Natural killer cell treated with Interleukin-12 subunit alpha and Interleukin-12 subunit beta and Interleukin-15 and Interleukin-18, amount 100 ng/mL, for 72 hours (primary cell): ENCODE data around the gene COL27A1. TPM values are rescaled to one million over a fixed set of nuclear protein-coding genes. Genes with fewer than 3 reads are reported as not detected.
"Not testable (repeated sequence)": the region's sequence is repeated elsewhere in the genome, so short reads cannot be mapped to it uniquely, and the experiment has no call there.

Source experiments
- ATAC-seq, 2 donors: fragments of 150-1000 bp; cut with Tn5 transposase in 1 of 2; sonication (Bioruptor Pico), chemical (Tn5 transposase) in 1 of 2; 2 replicates each; pipeline ENCODE4 v1.10.0; 2021
- DNase-seq: peaks from one replicate; pipeline ENCODE4 v3.0.0; 2022; ENCODE audit warnings: low spot score
- H3K27ac Mint-ChIP-seq, 2 donors: 1 replicate in 1 of 2; 2 replicates in 1 of 2; pipeline ENCODE4 v1.8.0; 2022; ENCODE audit warnings: mixed read lengths in 2 of 2, mild to moderate bottlenecking in 1 of 2, moderate library complexity in 1 of 2
- H3K27me3 Mint-ChIP-seq, 2 donors: 1 replicate in 1 of 2; 2 replicates in 1 of 2; pipeline ENCODE4 v1.8.0; 2022; ENCODE audit warnings: mixed read lengths in 2 of 2
- H3K36me3 Mint-ChIP-seq: one replicate; pipeline ENCODE4 v1.8.0; 2022; ENCODE audit warnings: mixed read lengths
- H3K4me1 Mint-ChIP-seq, 2 donors: 1 replicate in 1 of 2; 2 replicates in 1 of 2; pipeline ENCODE4 v1.8.0; 2022; ENCODE audit warnings: low read depth in 2 of 2, mixed read lengths in 2 of 2, mild to moderate bottlenecking in 1 of 2
- H3K4me3 Mint-ChIP-seq: one replicate; pipeline ENCODE4 v1.8.0; 2022; ENCODE audit warnings: mixed read lengths
- H3K9me3 Mint-ChIP-seq: 2 replicates; pipeline ENCODE4 v1.8.0; 2022; ENCODE audit warnings: mixed read lengths
- total RNA-seq, 2 donors: library from RNA; stranded (reverse); gene quantifications; one replicate each; pipeline ENCODE4 v1.2.3, GENCODE V29; 2022

COL27A1 gene
- total RNA-seq, 2 donors from 2014 or later, result 1.5 to 1.6 TPM

DNA sequence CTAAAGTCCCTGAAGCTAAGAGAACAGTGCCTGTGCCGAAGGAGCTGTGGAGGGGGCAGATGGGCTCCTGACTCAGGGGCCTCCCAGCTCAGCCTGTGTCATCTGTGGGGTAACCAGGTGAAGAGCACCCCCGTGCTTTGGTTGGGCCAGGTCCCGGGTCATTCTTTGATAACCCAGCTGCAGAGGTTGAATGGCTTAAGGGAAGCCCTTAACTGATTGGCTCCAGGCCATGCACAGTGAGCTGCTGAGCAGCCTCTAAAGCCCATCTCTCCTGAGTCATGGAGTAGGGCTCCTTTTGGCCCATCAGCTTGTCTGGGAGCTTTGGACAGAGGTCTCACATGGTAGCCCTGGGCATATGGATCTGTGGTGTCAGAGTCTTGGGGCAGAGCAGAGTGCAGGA, 28.7 kb downstream of the COL27A1 start:
- H3K4me1 Mint-ChIP-seq, result no peaks in the 10 kb centered on the region
- H3K36me3 Mint-ChIP-seq, result no peaks in the 10 kb centered on the region
- H3K9me3 Mint-ChIP-seq, result no peaks in the 10 kb centered on the region
- no peak overlapping the region for H3K4me3 Mint-ChIP-seq
- peaks cover 0 to 7% of the 10 kb centered on the region in 2 donors for H3K27me3 Mint-ChIP-seq
- no peak for ATAC-seq
- H3K27ac Mint-ChIP-seq, result no peak overlapping the region
- DNase-seq, result no peak

DNA sequence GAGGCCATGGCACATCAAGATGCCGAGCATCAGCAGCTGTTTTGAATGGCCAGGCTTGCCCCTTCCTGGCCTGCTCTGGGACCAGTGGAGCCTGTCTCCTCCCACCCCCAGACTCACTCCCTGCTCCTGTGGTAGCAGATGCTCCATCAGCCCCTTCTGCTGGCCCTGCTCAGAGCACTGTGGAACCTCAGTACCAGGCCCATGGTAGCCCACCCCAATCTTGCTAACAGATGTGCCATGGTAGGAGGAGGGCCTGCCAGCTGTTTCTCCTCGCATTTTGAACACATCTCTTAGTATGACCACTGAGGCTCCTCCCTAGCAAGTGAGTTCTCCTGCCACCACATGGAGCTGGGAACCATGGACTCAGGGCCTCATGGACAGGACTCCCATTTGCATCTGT, 29.5 kb downstream of the COL27A1 start:
- H3K4me1 Mint-ChIP-seq, result no peaks in the 10 kb centered on the region

DNA sequence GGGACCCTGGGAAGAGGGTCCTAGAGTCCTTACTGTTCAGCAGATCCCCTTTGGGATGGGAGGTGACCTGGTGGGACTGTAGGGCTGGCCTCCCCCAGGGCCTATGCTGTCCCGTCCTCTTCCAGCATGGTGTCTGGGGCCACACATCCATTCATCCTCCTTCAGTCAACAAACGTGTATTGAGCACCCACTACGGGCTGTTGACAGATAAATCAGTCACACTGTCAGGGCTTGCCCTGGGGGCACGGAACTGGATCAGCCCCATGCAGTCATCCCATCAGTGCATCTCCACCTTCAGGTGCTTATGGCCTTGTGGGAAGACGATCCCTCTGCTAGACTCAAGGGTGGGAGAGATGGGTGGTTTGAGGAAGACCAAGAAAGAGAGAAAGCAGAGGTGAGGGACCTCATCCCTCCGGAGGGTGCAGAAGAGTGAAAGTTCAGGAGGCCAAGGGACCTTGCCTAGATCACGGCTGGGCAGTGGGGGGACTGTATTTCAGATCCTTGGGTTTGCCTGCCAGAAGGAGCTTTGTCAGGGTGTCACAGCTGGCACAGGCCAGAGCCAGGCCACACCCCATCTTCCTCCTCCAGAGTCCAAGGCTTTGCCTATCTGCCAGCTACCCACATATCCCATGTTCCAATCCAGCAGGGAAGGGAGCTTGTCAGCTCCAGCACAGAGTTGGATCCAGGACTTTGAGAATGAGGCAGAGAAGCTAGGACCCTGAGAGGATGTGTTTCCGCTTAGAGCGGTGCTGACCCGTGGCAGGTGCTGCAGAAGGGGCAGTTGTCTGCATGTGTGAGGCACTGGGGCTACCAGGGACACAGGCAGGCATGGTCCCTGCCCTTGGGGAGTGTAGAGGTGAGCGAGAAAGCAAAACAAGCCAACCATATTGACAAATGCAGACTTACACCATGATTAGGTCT, 30.5 kb downstream of the COL27A1 start:
- DNase-seq (no peak), ATAC-seq (peak in 1 of 2 donors; percentile 35)
- Mint-ChIP-seq H3K4me1 (no peaks in the 10 kb centered on the region), H3K36me3 (no peaks in the 10 kb centered on the region), H3K27me3 (peaks cover 0 to 7% of the 10 kb centered on the region in 2 donors), H3K9me3 (no peaks in the 10 kb centered on the region), H3K27ac (no peak overlapping the region), H3K4me3 (no peak overlapping the region)

More for the DNA sequence above, 29.5 kb downstream of the COL27A1 start:
- Mint-ChIP-seq H3K27me3 (peaks cover 0 to 7% of the 10 kb centered on the region in 2 donors), H3K4me3 (no peak overlapping the region), H3K36me3 (no peaks in the 10 kb centered on the region), H3K9me3 (no peaks in the 10 kb centered on the region), H3K27ac (no peak overlapping the region)
- DNase-seq (no peak), ATAC-seq (no peak)

DNA sequence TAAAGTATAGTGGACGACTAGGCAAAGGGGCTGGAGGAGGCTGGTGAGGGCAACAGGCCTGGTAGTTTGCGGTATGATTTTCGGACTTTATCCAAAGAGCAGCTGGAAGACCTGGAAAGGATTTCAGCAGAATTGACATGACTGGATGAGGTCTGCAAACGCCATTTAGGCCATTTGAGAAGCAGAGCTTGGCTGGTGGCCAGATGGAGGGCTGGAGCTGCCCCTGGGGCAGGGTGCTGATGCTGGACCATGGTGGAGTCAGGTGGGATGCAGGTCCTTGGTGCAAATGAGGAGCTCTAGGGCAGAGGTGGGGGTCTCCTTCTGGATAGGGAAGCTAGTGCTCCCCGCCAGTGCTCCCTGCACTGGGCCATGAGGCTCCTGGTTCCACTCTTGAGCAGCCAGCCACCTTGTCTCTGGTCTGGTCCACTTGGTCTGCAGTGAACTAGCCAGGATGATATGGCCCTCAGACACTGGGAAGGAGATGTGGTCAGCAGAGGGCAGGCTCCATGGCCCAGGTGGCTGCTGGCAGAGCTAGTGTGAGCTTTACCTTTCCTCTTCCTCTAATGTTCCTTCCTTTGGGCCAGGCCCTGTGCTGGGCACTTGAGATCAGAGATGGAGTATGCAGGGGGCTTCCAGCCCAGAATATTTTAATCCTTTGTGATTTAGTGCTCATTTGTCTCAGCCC, 31.4 kb downstream of the COL27A1 start:
- Mint-ChIP-seq H3K27me3 (peaks cover 0 to 5% of the 10 kb centered on the region in 2 donors), H3K4me3 (no peak overlapping the region), H3K36me3 (no peaks in the 10 kb centered on the region), H3K27ac (no peak overlapping the region), H3K4me1 (no peaks in the 10 kb centered on the region), H3K9me3 (no peaks in the 10 kb centered on the region)
- peak in 1 of 2 donors; percentile 48 for ATAC-seq
- no peak for DNase-seq

DNA sequence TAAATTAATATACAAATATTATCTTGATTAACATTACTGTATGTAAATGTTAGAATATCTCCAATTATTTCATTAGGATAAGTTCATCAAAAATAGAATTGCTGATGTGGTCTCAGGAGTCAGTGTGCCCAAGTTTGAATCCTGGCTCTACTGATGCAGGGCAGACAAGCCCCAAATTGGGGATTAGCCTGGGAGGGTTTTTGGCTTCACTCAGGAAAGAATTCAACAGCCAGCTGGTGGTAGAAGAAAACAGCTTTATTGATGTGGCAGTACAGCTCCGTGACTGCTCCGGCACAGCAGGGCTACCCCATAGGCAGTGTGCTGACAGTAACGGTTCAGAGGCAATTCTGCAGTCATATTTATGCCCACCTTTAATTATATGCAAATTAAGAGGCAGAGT, 32.5 kb downstream of the COL27A1 start:
- H3K9me3 Mint-ChIP-seq, result no peaks in the 10 kb centered on the region
- no peak overlapping the region for H3K27ac Mint-ChIP-seq
- H3K27me3 Mint-ChIP-seq, result peaks cover 0 to 5% of the 10 kb centered on the region in 2 donors
- no peaks in the 10 kb centered on the region for H3K4me1 Mint-ChIP-seq
- ATAC-seq (no peak), DNase-seq (no peak)
- no peaks in the 10 kb centered on the region for H3K36me3 Mint-ChIP-seq
- no peak overlapping the region for H3K4me3 Mint-ChIP-seq

DNA sequence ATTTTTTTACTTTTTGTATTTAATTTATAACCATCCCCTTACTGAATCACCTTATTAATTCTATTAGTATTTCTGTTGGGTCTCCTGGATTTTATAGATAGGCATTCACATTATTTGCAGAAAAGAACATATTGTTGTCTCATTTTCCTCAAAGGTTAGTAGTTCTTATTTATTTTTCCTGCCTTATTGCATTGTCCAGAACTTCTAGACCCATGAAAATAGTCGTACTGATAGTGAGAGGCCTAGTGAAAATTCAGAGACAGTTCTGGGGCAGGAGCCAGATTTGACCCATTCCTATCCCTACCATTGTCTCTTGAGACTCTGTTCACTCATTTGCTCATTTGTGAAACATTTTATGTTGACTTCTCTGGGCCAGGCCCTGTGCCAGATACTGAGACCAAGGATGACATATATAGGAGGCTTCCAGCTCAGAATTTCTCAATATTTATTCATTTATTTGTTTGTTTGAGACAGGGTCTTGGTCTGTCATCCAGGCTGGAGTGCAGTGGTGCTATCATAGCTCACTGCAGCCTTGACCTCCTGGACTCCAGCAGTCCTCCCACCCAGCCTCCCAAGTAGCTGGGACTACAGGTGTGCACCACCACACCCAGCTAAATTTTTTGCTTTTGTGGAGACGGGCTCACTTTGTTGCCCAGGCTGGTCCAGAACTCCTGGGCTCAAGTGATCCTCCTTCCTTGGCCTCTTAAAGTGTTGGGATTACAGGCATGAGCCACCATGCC, 34.7 kb downstream of the COL27A1 start:
- Mint-ChIP-seq H3K4me3 (no peak overlapping the region), H3K36me3 (no peaks in the 10 kb centered on the region), H3K27me3 (peaks cover 8 to 9% of the 10 kb centered on the region in 2 donors), H3K9me3 (no peaks in the 10 kb centered on the region), H3K4me1 (no peaks in the 10 kb centered on the region), H3K27ac (no peak overlapping the region)
- no peak for DNase-seq
- no peak for ATAC-seq

DNA sequence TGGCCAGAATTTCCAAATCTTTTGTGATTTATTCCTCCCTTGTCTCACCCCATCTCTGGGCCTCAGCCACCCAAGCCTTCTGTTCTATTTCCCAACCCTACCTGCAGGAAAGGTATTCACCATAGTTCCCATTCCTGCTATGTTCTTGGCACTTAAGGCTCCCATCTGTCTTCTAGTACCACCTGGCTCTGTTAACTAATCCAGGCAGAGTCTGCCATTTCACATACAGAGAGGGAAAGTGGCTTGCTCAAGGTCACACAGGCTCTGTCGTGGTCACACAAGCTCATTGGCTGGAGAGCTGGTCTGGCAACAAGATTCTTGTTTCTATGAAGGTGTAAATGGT, 35.2 kb downstream of the COL27A1 start:
- no peaks in the 10 kb centered on the region for H3K9me3 Mint-ChIP-seq
- no peak overlapping the region for H3K4me3 Mint-ChIP-seq
- DNase-seq (no peak), ATAC-seq (no peak)
- H3K36me3 Mint-ChIP-seq, result no peaks in the 10 kb centered on the region
- peaks cover 8 to 9% of the 10 kb centered on the region in 2 donors for H3K27me3 Mint-ChIP-seq
- no peak overlapping the region for H3K27ac Mint-ChIP-seq
- H3K4me1 Mint-ChIP-seq, result no peaks in the 10 kb centered on the region

DNA sequence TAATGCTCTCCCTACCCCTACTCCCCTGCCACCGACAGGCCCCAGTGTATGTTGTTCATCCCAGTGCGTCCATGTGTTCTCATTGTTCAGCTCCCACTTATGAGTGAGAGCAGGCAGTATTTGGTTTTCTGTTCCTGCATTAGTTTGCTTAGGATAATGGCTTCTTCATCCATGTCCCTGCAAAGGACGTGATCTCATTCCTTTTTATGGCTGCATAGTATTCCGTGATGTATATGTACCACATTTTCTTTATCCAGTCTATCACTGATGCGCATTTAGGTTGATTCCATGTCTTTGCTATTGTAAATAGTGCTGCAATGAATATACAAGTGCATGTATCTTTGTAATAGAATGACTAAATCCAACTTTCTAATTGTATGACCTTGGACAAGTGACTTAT, 36.1 kb downstream of the COL27A1 start:
- not testable (repeated sequence) for H3K27me3 Mint-ChIP-seq, H3K4me3 Mint-ChIP-seq, DNase-seq, H3K4me1 Mint-ChIP-seq, H3K27ac Mint-ChIP-seq, H3K9me3 Mint-ChIP-seq, H3K36me3 Mint-ChIP-seq, ATAC-seq

DNA sequence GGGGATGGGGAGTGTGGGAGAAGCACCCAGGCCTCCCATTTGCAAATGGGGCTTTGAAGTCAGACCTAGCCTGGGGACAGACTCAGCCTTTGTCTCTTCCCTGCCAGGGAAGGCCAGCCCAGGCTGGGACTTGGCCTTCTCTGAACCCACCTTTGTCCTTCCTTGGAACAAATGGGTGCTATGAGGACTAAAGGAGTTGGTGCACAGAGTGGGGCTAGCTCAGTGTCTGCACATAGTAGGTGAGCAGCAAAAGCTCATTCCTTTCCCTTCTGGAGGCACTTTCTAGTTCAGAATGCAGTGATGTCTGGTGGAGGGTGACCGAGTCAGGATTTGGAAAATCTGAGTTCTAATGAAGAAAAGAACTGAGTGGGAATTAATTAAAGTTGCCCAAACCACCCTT, 37.2 kb downstream of the COL27A1 start:
- Mint-ChIP-seq H3K27ac (no peak overlapping the region), H3K4me1 (no peaks in the 10 kb centered on the region), H3K36me3 (no peaks in the 10 kb centered on the region), H3K4me3 (no peak overlapping the region), H3K9me3 (no peaks in the 10 kb centered on the region), H3K27me3 (peaks cover 6 to 9% of the 10 kb centered on the region in 2 donors)
- DNase-seq (no peak), ATAC-seq (no peak)

DNA sequence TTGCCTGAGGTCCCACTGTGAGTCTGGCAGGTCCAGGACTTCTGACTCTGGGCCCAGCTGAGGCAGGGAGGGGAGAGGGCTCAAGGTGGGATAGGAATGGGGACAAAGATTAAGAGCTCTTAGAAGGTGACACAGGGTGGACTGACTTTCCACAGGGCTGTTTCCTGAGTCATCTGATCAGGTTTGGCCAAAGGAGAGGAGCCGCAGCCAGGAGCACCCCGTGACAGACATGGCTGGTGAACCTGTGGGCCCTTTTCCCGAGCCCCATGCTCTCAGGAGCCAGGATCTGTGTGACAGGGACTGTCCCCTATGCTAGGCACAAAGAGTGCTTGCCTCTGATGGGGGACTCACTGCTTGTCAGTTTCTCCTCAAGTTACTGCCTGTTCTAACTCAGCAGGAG, 37.8 kb downstream of the COL27A1 start:
- Mint-ChIP-seq H3K4me3 (no peak overlapping the region), H3K36me3 (no peaks in the 10 kb centered on the region), H3K27ac (no peak overlapping the region), H3K4me1 (no peaks in the 10 kb centered on the region), H3K27me3 (peaks cover 6 to 9% of the 10 kb centered on the region in 2 donors), H3K9me3 (no peaks in the 10 kb centered on the region)
- ATAC-seq (no peak), DNase-seq (no peak)

DNA sequence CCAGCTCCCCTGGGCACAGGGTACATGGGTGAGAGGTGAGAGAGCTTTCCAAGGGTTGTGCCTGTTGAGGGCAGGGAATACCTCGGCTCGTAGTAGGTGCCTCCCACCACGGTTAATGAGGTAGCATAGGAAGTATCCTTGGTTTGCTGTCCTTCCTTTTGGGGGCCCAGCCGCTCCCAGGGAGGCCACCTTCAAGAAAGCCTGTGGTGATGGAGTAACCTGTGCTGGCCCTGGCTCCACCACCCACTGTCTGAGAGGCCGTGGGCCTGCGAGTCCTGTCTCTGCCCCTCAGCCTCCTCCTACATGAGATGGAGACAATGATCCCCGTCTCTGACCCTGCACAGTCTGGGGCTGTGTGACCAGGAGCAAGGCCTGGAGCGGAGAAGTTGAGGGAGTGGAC, 40.8 kb downstream of the COL27A1 start:
- H3K4me1 Mint-ChIP-seq, result no peaks in the 10 kb centered on the region
- DNase-seq (no peak), ATAC-seq (no peak)
- no peaks in the 10 kb centered on the region for H3K36me3 Mint-ChIP-seq
- no peak overlapping the region for H3K27ac Mint-ChIP-seq
- H3K27me3 Mint-ChIP-seq, result peaks cover 9% of the 10 kb centered on the region in 2 donors
- H3K9me3 Mint-ChIP-seq, result no peaks in the 10 kb centered on the region
- H3K4me3 Mint-ChIP-seq, result no peak overlapping the region

DNA sequence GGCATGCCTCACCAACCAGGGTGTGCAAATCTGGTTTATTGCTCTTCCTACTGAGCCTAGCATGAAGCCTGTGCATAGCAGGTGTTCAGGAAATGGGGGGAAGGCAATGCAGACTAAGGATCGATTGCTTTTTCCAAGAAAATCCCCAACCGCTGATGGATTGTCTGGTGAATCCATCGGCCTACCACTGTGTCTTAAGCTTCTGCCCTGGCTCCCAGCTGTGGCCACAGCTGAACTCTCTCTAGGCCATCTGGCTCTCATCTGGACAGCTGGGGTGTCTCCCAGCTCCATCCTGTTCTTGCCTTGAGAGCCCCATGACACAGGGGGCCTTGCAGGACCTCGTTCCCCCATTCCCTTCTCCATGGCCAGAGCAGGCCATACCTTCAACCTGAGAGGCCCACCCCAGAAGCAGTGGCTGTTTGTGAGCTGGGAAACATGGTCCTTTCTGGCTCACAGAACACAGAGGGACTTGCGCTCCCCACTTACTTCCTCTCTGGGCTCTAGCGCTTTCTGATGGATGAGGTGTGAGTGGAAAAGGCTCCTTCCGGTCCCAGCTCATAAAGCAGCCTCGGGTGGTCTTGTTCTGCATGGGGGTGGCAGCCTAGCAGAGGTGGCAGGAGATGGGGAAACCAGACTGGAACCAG, 41.8 kb downstream of the COL27A1 start:
- H3K36me3 Mint-ChIP-seq, result no peaks in the 10 kb centered on the region
- no peaks in the 10 kb centered on the region for H3K4me1 Mint-ChIP-seq
- H3K4me3 Mint-ChIP-seq, result no peak overlapping the region
- DNase-seq (no peak), ATAC-seq (no peak)
- H3K9me3 Mint-ChIP-seq, result no peaks in the 10 kb centered on the region
- H3K27ac Mint-ChIP-seq, result no peak overlapping the region
- H3K27me3 Mint-ChIP-seq, result peaks cover 9% of the 10 kb centered on the region in 2 donors

DNA sequence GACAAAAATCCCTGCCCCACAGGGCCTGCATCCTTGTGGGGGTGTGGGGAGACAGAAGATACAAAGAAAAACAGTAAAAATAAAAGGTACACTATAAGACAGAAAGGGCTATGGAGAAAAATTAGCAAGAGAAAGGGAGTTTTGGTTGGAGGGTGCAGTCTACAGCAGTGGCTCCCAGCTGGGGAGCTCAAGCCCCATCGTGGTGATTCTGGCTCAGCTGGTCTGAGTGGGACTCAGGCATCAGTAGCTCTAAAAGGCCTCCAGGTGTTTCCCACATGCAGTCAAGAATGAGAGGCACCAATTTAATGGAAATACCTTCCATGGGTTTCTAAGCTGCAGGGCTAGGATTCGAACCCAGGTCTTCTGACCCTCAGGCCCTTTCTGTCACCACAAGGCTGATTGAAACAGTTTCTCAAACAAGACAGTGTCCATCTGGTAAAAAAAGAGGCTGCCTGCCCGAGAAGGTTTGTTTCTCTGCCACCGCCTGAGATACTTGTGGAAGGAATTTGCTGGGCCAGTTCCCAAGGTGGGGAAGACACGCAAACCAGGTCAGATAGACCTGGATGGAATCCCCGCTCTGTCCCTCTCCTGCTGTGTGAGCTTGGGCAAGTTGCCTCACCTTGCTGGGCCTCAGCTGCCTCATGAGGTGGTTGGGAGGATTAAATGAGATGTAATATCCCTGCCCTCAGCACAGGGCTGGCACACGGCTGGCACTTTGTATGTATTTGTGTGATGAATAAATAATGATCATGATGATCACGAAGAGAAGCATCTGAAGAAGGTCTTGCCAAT, 43.1 kb downstream of the COL27A1 start:
- no peak overlapping the region for H3K27ac Mint-ChIP-seq
- H3K9me3 Mint-ChIP-seq, result no peaks in the 10 kb centered on the region
- ATAC-seq (no peak), DNase-seq (no peak)
- H3K4me3 Mint-ChIP-seq, result no peak overlapping the region
- peaks cover 9% of the 10 kb centered on the region in 2 donors for H3K27me3 Mint-ChIP-seq
- no peaks in the 10 kb centered on the region for H3K4me1 Mint-ChIP-seq
- no peaks in the 10 kb centered on the region for H3K36me3 Mint-ChIP-seq
